Measurements from ENCODE around the gene RAP2B. TPM values are rescaled to one million over a fixed set of nuclear protein-coding genes. Genes with fewer than 3 reads are reported as not detected.

The RAP2B gene
- total RNA-seq: 22.5 and 28.7 TPM in 2 replicates

GRCh38 chr3:153161714-153162512 lies at the start of gene RAP2B:
Gene RAP2B (plus strand): TSS chr3:153162226. CDS start chr3:153162694, 468 bp downstream.

All from aortic smooth muscle cell (primary cell).